ENCODE results near the gene TNFSF8. TPM values are rescaled to one million over a fixed set of nuclear protein-coding genes. Genes with fewer than 3 reads are reported as not detected.

The TNFSF8 gene
- total RNA-seq, 1 donor: not detected

- H3K4me3 ChIP-seq (ENCODE audit: low read depth, low read length): no peak overlapping the region
- DNase-seq (ENCODE audit: low read depth): no peak
- TF ChIP-seq CTCF (IDR thresholded peaks at IDR 0.05; ENCODE audit: insufficient read depth, low read length): no peak
Measured at GRCh38 chr9:114896344-114896743, 34.0 kb downstream of the TNFSF8 start.

GRCh38 chr9:114895521-114895991, 34.8 kb downstream of the TNFSF8 start:
- no peak for TF ChIP-seq CTCF (IDR thresholded peaks at IDR 0.05; ENCODE audit: insufficient read depth, low read length)
- no peak overlapping the region for H3K4me3 ChIP-seq (ENCODE audit: low read depth, low read length)
- peak; percentile 79 for DNase-seq (ENCODE audit: low read depth)

GRCh38 chr9:114894609-114895433, 35.6 kb downstream of the TNFSF8 start:
- peak; percentile 96 for DNase-seq (ENCODE audit: low read depth)
- no peak for TF ChIP-seq CTCF (IDR thresholded peaks at IDR 0.05; ENCODE audit: insufficient read depth, low read length)
- no peak overlapping the region for H3K4me3 ChIP-seq (ENCODE audit: low read depth, low read length)

GRCh38 chr9:114894206-114894605, 36.2 kb downstream of the TNFSF8 start:
- H3K4me3 ChIP-seq (ENCODE audit: low read depth, low read length): no peak overlapping the region
- DNase-seq (ENCODE audit: low read depth): no peak
- no peak for TF ChIP-seq CTCF (IDR thresholded peaks at IDR 0.05; ENCODE audit: insufficient read depth, low read length)

GRCh38 chr9:114893221-114894010, 37.0 kb downstream of the TNFSF8 start:
- no peak overlapping the region for H3K4me3 ChIP-seq (ENCODE audit: low read depth, low read length)
- peak; percentile 53 for DNase-seq (ENCODE audit: low read depth)
- TF ChIP-seq CTCF (IDR thresholded peaks at IDR 0.05; ENCODE audit: insufficient read depth, low read length): no peak

- DNase-seq (ENCODE audit: low read depth): peak; percentile 34
- TF ChIP-seq CTCF (IDR thresholded peaks at IDR 0.05; ENCODE audit: insufficient read depth, low read length): no peak
- H3K4me3 ChIP-seq (ENCODE audit: low read depth, low read length): no peak overlapping the region
Measured at GRCh38 chr9:114889802-114890224, 40.6 kb downstream of the TNFSF8 start.
